ENCODE measurements around the gene CAV1. TPM values are rescaled to one million over a fixed set of nuclear protein-coding genes. Genes with fewer than 3 reads are reported as not detected.

CAV1 gene
- total RNA-seq, 1 experiment from 2014 or later: 20.2 TPM

GRCh38 chr7:116525913-116526861 lies 1.4 kb downstream of the CAV1 start:
- peak; percentile 83 for DNase-seq
- Histone ChIP-seq H3K14ac (ENCODE audit: insufficient read depth, low read length) (no peak overlapping the region; the same call in 1 of the 2 replicates), H3K23me2 (ENCODE audit: insufficient read length, low read depth, low read length, poor library complexity, severe bottlenecking) (peaks cover 20% of the 10 kb centered on the region), H2AFZ (ENCODE audit: low read length) (no peak overlapping the region), H3K4me2 (ENCODE audit: insufficient read depth, insufficient read length, low read length) (peak overlapping the region; percentile 90), H2BK120ac (ENCODE audit: low read depth, low read length, poor library complexity, severe bottlenecking) (no peak overlapping the region), H2BK12ac (ENCODE audit: insufficient read length, low read depth, low read length) (no peak overlapping the region), H2AK5ac (ENCODE audit: insufficient read length, low read length) (no peak overlapping the region), H3K4me1 (ENCODE audit: insufficient read depth, low read length) (peaks cover 4% of the 10 kb centered on the region; the same call in 1 of the 2 replicates), H2BK15ac (ENCODE audit: low read depth, low read length) (no peak overlapping the region), H4K8ac (replicated peaks; ENCODE audit: insufficient read length, low read depth, low read length) (no peak overlapping the region), H4K91ac (ENCODE audit: insufficient read length, low read depth, low read length) (no peak overlapping the region), H3T11ph (ENCODE audit: low read length) (no peak overlapping the region), H3K18ac (ENCODE audit: insufficient read length, low read depth, low read length) (peak overlapping the region; percentile 3), H3K23ac (ENCODE audit: insufficient read length, low read depth, low read length) (no peak overlapping the region), H3K27me3 (ENCODE audit: insufficient read depth, low read length) (no peaks in the 10 kb centered on the region), H3K9ac (ENCODE audit: extremely low read depth, insufficient read length, low read length) (peak overlapping the region; percentile 44), H3K9me3 (ENCODE audit: control insufficient read depth, low read depth, low read length) (no peaks in the 10 kb centered on the region), H3K79me1 (ENCODE audit: insufficient read depth, low read depth, low read length, poor library complexity, severe bottlenecking) (no peaks in the 10 kb centered on the region), H4K20me1 (ENCODE audit: control insufficient read depth, insufficient read depth, insufficient read length) (no peaks in the 10 kb centered on the region), H2BK5ac (ENCODE audit: insufficient read length, low read length) (no peak overlapping the region), H3K56ac (ENCODE audit: insufficient read length, low read depth, low read length) (no peak overlapping the region), H3K79me2 (ENCODE audit: insufficient read depth, low read length) (no peaks in the 10 kb centered on the region), H2BK20ac (ENCODE audit: low read depth, low read length, poor library complexity, severe bottlenecking) (no peak overlapping the region), H4K5ac (ENCODE audit: insufficient read length, low read depth, low read length) (no peak overlapping the region), H3K27ac (ENCODE audit: insufficient read length, low read depth, low read length) (no peak overlapping the region), H3K4ac (ENCODE audit: low read depth, low read length) (no peak overlapping the region)
- H3K4me3 Mint-ChIP-seq: peak overlapping the region; percentile 84 to 97
- H3K27ac Mint-ChIP-seq: peak overlapping the region in 2 of 3 experiments; percentile 61 to 85; a peak in 2 of 7 replicates
- peaks cover 49 to 58% of the 10 kb centered on the region in 2 experiments for H3K4me1 Mint-ChIP-seq
- H3K36me3 Mint-ChIP-seq (ENCODE audit: insufficient read depth in 1 of 3, low read depth in 3 of 3): no peaks in the 10 kb centered on the region
- no CpG with 5 or more reads among the region's 83 CpGs for WGBS (ENCODE audit: extremely low coverage, insufficient read length, low lambda C conversion rate)
- no peaks in the 10 kb centered on the region for H3K9me3 Mint-ChIP-seq
- peaks cover 19% of the 10 kb centered on the region for H3K27me3 Mint-ChIP-seq (ENCODE audit: low read depth)
- peak; percentile 84 for TF ChIP-seq CTCF (conservative IDR thresholded peaks at IDR 0.05)

Measured in H9 (cell line).